GM12878 (cell line): ENCODE measurements around the gene APOLD1. TPM values are rescaled to one million over a fixed set of nuclear protein-coding genes. Genes with fewer than 3 reads are reported as not detected.
A peak's percentile ranks its signal among the peaks of the same experiment; 100 is the strongest.

ENCODE experiments used
- ATAC-seq: fragments of 200-7000 bp; cut with Tn5 transposase; 3 replicates; pipeline ENCODE4 v1.9.1; 2020; ENCODE audit warnings: mild to moderate bottlenecking, moderate library complexity
- BruUV-seq: library from RNA; stranded (reverse); fragments of 400-500 nt; replicated peaks from 2 replicates; lab custom pipeline; 2021; lab: Mats Ljungman, UMichigan
- CTCF ChIA-PET: fragments of 300-600 bp; sonication (Branson Sonifier 250); formaldehyde crosslinking; extraction: SDS; loops from one replicate; lab custom pipeline; 2021; ENCODE audit warnings: inconsistent platforms; lab: Yijun Ruan, JAX
- POLR2A ChIA-PET: fragments of 350-600 bp; formaldehyde crosslinking; extraction: SDS; loops from one replicate; lab custom pipeline; 2021; ENCODE audit warnings: inconsistent platforms; lab: Charles Lee
- RAD21 ChIA-PET: fragments of 300-600 bp; sonication (Branson Sonifier 250); formaldehyde crosslinking; loops from one replicate; lab custom pipeline; 2023; ENCODE audit warnings: antibody characterized with exemption; ENCODE audit not compliant: unreplicated experiment; lab: Charles Lee
- SMC1A ChIA-PET: fragments of 300-600 bp; sonication (Branson Sonifier 250); formaldehyde crosslinking; loops from one replicate; lab custom pipeline; 2023; ENCODE audit not compliant: unreplicated experiment, uncharacterized antibody; lab: Charles Lee
- DNase-seq: peaks from one replicate; pipeline ENCODE4 v3.0.0-alpha.2; 2011; ENCODE audit warnings: low read depth, low spot score
- FAIRE-seq: peaks from 3 replicates; lab custom pipeline; 2011; peaks lifted over from hg19 to GRCh38; lab: Jason Lieb, UNC
- H2AFZ ChIP-seq: 2 replicates; pipeline ENCODE4 v1.6.0; 2011; ENCODE audit warnings: low read depth, low read length, control low read depth; ENCODE audit not compliant: control insufficient read depth
- H3K27ac ChIP-seq: 2 replicates; pipeline ENCODE4 v1.5.1; 2011; ENCODE audit warnings: control low read depth; ENCODE audit not compliant: control insufficient read depth, insufficient read depth
- H3K27me3 ChIP-seq, 2 experiments: replicated peaks in 1 of 2; 2 replicates each; pipeline versions ENCODE4 v1.6.0 to v1.6.1; 2011; ENCODE audit warnings: low read length in 1 of 2; ENCODE audit not compliant: control insufficient read depth in 2 of 2, insufficient read depth in 2 of 2
- H3K36me3 ChIP-seq, 2 experiments: 2 replicates each; pipeline ENCODE4 v1.5.1; 2011; ENCODE audit warnings: low read length in 1 of 2; ENCODE audit not compliant: control insufficient read depth in 2 of 2, insufficient read depth in 2 of 2
- H3K4me1 ChIP-seq: 2 replicates; pipeline ENCODE4 v1.6.1; 2011; ENCODE audit warnings: mild to moderate bottlenecking, low read length, moderate library complexity, mixed read lengths; ENCODE audit not compliant: control insufficient read depth, insufficient read depth
- H3K4me2 ChIP-seq: 2 replicates; pipeline ENCODE4 v1.6.0; 2011; ENCODE audit warnings: control low read depth; ENCODE audit not compliant: control insufficient read depth, insufficient read depth
- H3K4me3 ChIP-seq: fragments of 200-600 bp; sonication (generic); 2 replicates; pipeline ENCODE4 v1.5.1; 2016
- H3K79me2 ChIP-seq: 2 replicates; pipeline ENCODE4 v1.6.0; 2011; ENCODE audit warnings: low read length; ENCODE audit not compliant: control insufficient read depth, insufficient read depth
- H3K9ac ChIP-seq: 2 replicates; pipeline ENCODE4 v1.8.0; 2011; ENCODE audit warnings: low read length, control low read depth, mixed read lengths; ENCODE audit not compliant: control insufficient read depth, insufficient read depth
- H3K9me3 ChIP-seq: replicated peaks from 3 replicates; pipeline ENCODE4 v1.5.1; 2011; ENCODE audit warnings: mild to moderate bottlenecking, low read length; ENCODE audit not compliant: control insufficient read depth, insufficient read depth
- H4K20me1 ChIP-seq: 2 replicates; pipeline ENCODE4 v1.6.0; 2011; ENCODE audit not compliant: control insufficient read depth, insufficient read depth
- BCL11A ChIP-seq: IDR thresholded peaks from 2 replicates; pipeline ENCODE4 v1.6.1; 2011; ENCODE audit warnings: low read depth, low read length
- CUX1 ChIP-seq: IDR thresholded peaks from 2 replicates; pipeline ENCODE4 v1.6.1; 2012; ENCODE audit warnings: improper control_type of control experiment, low read depth, low read length; ENCODE audit not compliant: insufficient replicate concordance
- FOXK2 ChIP-seq: fragments of 450-650 bp; IDR thresholded peaks from 2 replicates; pipeline ENCODE4 v1.6.1; 2017; ENCODE audit warnings: mild to moderate bottlenecking, moderate library complexity
- FOXM1 ChIP-seq: IDR thresholded peaks from 2 replicates; pipeline ENCODE4 v1.6.1; 2012; ENCODE audit warnings: low read depth, mild to moderate bottlenecking, inconsistent platforms, low read length, moderate library complexity
- HCFC1 ChIP-seq: fragments of 150-350 bp; IDR thresholded peaks from 2 replicates; pipeline ENCODE4 v1.6.1; 2014; ENCODE audit warnings: low read length
- HDAC2 ChIP-seq: fragments of 200-600 bp; sonication (generic); IDR thresholded peaks from 2 replicates; pipeline ENCODE4 v1.6.1; 2017
- KLF5 ChIP-seq: fragments of 450-650 bp; IDR thresholded peaks from 2 replicates; pipeline ENCODE4 v1.6.1; 2014; ENCODE audit warnings: mild to moderate bottlenecking; ENCODE audit not compliant: partially characterized antibody
- MEF2A ChIP-seq: IDR thresholded peaks from 2 replicates; pipeline ENCODE4 v1.6.1; 2011; ENCODE audit warnings: low read depth, mild to moderate bottlenecking, low read length, moderate library complexity; ENCODE audit not compliant: insufficient read depth
- MYB ChIP-seq: fragments of 150-350 bp; IDR thresholded peaks from 2 replicates; pipeline ENCODE4 v1.6.1; 2014; ENCODE audit warnings: mild to moderate bottlenecking, low read depth, low read length, borderline replicate concordance
- RAD21 ChIP-seq: IDR thresholded peaks from 2 replicates; pipeline ENCODE4 v1.6.1; 2011; ENCODE audit warnings: mild to moderate bottlenecking, low read depth, low read length, moderate library complexity; ENCODE audit not compliant: insufficient read depth
- RCOR1 ChIP-seq: conservative IDR thresholded peaks from 2 replicates; pipeline ENCODE4 v1.6.1; 2012; ENCODE audit warnings: low read depth, low read length, improper control_type of control experiment
- RELA ChIP-seq: fragments of 450-650 bp; IDR thresholded peaks from 2 replicates; pipeline ENCODE4 v1.8.0; 2014; ENCODE audit warnings: borderline replicate concordance; ENCODE audit not compliant: partially characterized antibody
- SMAD5 ChIP-seq: IDR thresholded peaks from 2 replicates; pipeline ENCODE4 v1.6.1; 2016; ENCODE audit warnings: antibody characterized with exemption, low read depth
- TAF1 ChIP-seq: IDR thresholded peaks from 2 replicates; pipeline ENCODE4 v1.6.1; 2011; ENCODE audit warnings: mild to moderate bottlenecking, low read depth, low read length, borderline replicate concordance
- YY1 ChIP-seq: IDR thresholded peaks from 2 replicates; pipeline ENCODE4 v1.6.1; 2011; ENCODE audit warnings: low read depth, mild to moderate bottlenecking, low read length
- ZBTB33 ChIP-seq: fragments of 450-650 bp; IDR thresholded peaks from 2 replicates; pipeline ENCODE4 v1.6.1; 2017; ENCODE audit warnings: mild to moderate bottlenecking
- ZNF622 ChIP-seq: fragments of 450-650 bp; IDR thresholded peaks from 2 replicates; pipeline ENCODE4 v1.6.1; 2017; ENCODE audit warnings: mild to moderate bottlenecking, inconsistent platforms
- WGBS: methylation state at CpG from one replicate; pipeline ENCODE4 v1.1.6; 2016; ENCODE audit warnings: low lambda C conversion rate; ENCODE audit not compliant: insufficient replicate concordance, insufficient coverage; ENCODE audit errors: missing lambda C conversion rate; 5-methylcytosine and 5-hydroxymethylcytosine counted together
- in situ Hi-C: fragments of 300-500 bp; cut with MboI; formaldehyde crosslinking; loops from 9 replicates; pipeline ENCODE4 v1.14.3; 2018; ENCODE audit warnings: mixed read lengths
- intact Hi-C: fragments of 100-400 bp; cut with micrococcal nuclease; formaldehyde crosslinking; loops from one replicate; pipeline ENCODE4 v1.14.2; 2022; ENCODE audit not compliant: unreplicated experiment
- polyA plus RNA-seq, 11 experiments: library from polyadenylated mRNA; depleted of rRNA in 4 of 11; unstranded in 6 of 11; stranded (reverse) in 5 of 11; fragments of >200 nt; fragmentation: Nextera tagmentation in 4 of 11; fragmentation: Illumina TruSeq in 1 of 11; extraction: Ambion mirVana in 4 of 11; extraction: Trizol in 1 of 11; gene quantifications; 1 replicate in 1 of 11; 2 replicates in 10 of 11; pipeline versions ENCODE4 v1.2.1 to v1.2.3, GENCODE V29; 2011 to 2016; ENCODE audit warnings: inconsistent platforms in 2 of 11, missing spikeins in 2 of 11, low read depth in 1 of 11
- total RNA-seq, 4 experiments: library from RNA; depleted of rRNA in 3 of 4; stranded (reverse); fragments of >200 nt in 3 of 4; fragmentation: Illumina TruSeq in 1 of 4; extraction: Trizol in 1 of 4; gene quantifications; 2 replicates each; pipeline versions ENCODE4 v1.2.1 to v1.2.3, GENCODE V29; 2013 to 2021

The APOLD1 gene
- total and polyA plus RNA-seq, 10 of the 15 experiments (the other 5 are each of a cell fraction or from before 2014, with no cell fraction given), result 1.1 to 8.9 (median 4.2) TPM

- RAD21 ChIA-PET, result no interaction called here
- peaks cover 3% of the 10 kb centered on the region; the same call in 1 of the 2 replicates for H4K20me1 ChIP-seq
- peaks cover 22% of the 10 kb centered on the region for H3K79me2 ChIP-seq
- POLR2A ChIA-PET, result interaction anchor here (0.6 kb wide), 1 partner anchor 20 kb away, joined by 6 read pairs; no protein-coding TSS in a partner anchor
- intact Hi-C loops (no loop called here), in situ Hi-C loops (loop anchor here (25.0 kb wide), 1 partner anchor 1963 kb away; no protein-coding TSS in a partner anchor)
- H3K27me3 ChIP-seq, result no peaks in the 10 kb centered on the region
- H3K27ac ChIP-seq, result no peak overlapping the region
- peaks cover 12% of the 10 kb centered on the region; the same call in 1 of the 2 replicates for H3K4me1 ChIP-seq
- no peak overlapping the region for H3K4me2 ChIP-seq
- no peak overlapping the region for H3K9ac ChIP-seq
- no peaks in the 10 kb centered on the region for H3K9me3 ChIP-seq
- ATAC-seq (no peak), DNase-seq (no peak), FAIRE-seq (no peak)
- no peak overlapping the region for H3K4me3 ChIP-seq
- peaks cover 13 to 69% of the 10 kb centered on the region in 2 experiments for H3K36me3 ChIP-seq
- CTCF ChIA-PET, result interaction anchor here (0.8 kb wide), 1 partner anchor 68 kb away, joined by 3 read pairs; the partner anchor contains the start of gene GPRC5A
- SMC1A ChIA-PET, result interaction anchor here (1.3 to 2.5 kb wide), 3 partner anchors 18 to 37 kb away, joined by 4 to 7 read pairs (median 5); no protein-coding TSS in a partner anchor
- no peak overlapping the region for H2AFZ ChIP-seq
- TF ChIP-seq MYB (no peak), CUX1 (no peak), BCL11A (no peak), RELA (no peak), FOXM1 (no peak), KLF5 (no peak), TAF1 (no peak), ZBTB33 (no peak), MEF2A (no peak), RAD21 (no peak), HCFC1 (no peak), RCOR1 (no peak), FOXK2 (no peak), YY1 (no peak), SMAD5 (no peak), HDAC2 (no peak), ZNF622 (no peak)
- 96% methylated on average over 5 of the region's 5 CpGs for WGBS
- TSS peak; percentile 10 for BruUV-seq
These were observed 38.4 kb downstream of the APOLD1 start for GRCh38 chr12:12823811-12824210.
